Kidney (tissue), 14 donors: ENCODE results near the gene GRHL1. TPM values are rescaled to one million over a fixed set of nuclear protein-coding genes. Genes with fewer than 3 reads are reported as not detected.
A peak's percentile ranks its signal among the peaks of the same experiment; 100 is the strongest.

Source experiments
- DNase-seq, 5 donors: peaks; one replicate each; pipeline ENCODE4 v3.0.0-alpha.2; 2013 to 2020
- FAIRE-seq: peaks from 2 replicates; lab custom pipeline; 2012; peaks lifted over from hg19 to GRCh38; lab: Jason Lieb, UNC
- H3K27ac ChIP-seq, 2 donors: one replicate each; pipeline ENCODE4 v1.7.0; 2013; ENCODE audit warnings: low read depth in 2 of 2, low read length in 2 of 2, inconsistent platforms in 1 of 2
- H3K27me3 ChIP-seq: one replicate; pipeline ENCODE4 v1.7.1; 2013; ENCODE audit warnings: low read length, inconsistent platforms; ENCODE audit not compliant: control insufficient read depth, insufficient read depth
- H3K36me3 ChIP-seq, 3 donors: one replicate each; pipeline versions ENCODE4 v1.7.0 to v1.7.1; 2013; ENCODE audit warnings: low read length in 3 of 3, control low read depth in 1 of 3, inconsistent platforms in 1 of 3; ENCODE audit not compliant: insufficient read depth in 3 of 3, control insufficient read depth in 2 of 3
- H3K4me1 ChIP-seq, 3 donors: one replicate each; pipeline versions ENCODE4 v1.7.0 to v1.7.1; 2013; ENCODE audit warnings: low read length in 3 of 3, inconsistent platforms in 1 of 3, low read depth in 1 of 3; ENCODE audit not compliant: control insufficient read depth in 2 of 3, insufficient read depth in 2 of 3
- H3K4me3 ChIP-seq, 3 donors: one replicate each; pipeline versions ENCODE4 v1.7.0 to v1.8.1; 2013; ENCODE audit warnings: low read length in 3 of 3, control low read depth in 1 of 3, inconsistent platforms in 1 of 3
- H3K9ac ChIP-seq, 3 donors: one replicate each; pipeline versions ENCODE4 v1.7.0 to v1.7.1; 2013; ENCODE audit warnings: low read length in 3 of 3, control low read depth in 1 of 3, inconsistent platforms in 1 of 3
- H3K9me3 ChIP-seq, 3 donors: one replicate each; pipeline versions ENCODE4 v1.7.0 to v1.7.1; 2013; ENCODE audit warnings: low read length in 3 of 3, control low read depth in 1 of 3, inconsistent platforms in 1 of 3; ENCODE audit not compliant: control insufficient read depth in 2 of 3, insufficient read depth in 1 of 3
- intact Hi-C: fragments of 100-400 bp; cut with DNase I; formaldehyde crosslinking; loops from one replicate; pipeline ENCODE4 v1.11.1; 2022
- polyA plus RNA-seq: library from polyadenylated mRNA; stranded (reverse); fragments of 350-450 nt; fragmentation: Illumina TruSeq; extraction: RNeasy Lipid Tissue Mini Kit (QIAGEN cat#74804); gene quantifications from one replicate; pipeline ENCODE4 v1.2.3, GENCODE V29; 2014; ENCODE audit warnings: low read depth, low replicate concordance; ENCODE audit not compliant: insufficient read depth
- total RNA-seq: library from RNA; stranded (reverse); fragmentation: NEBNext Ultra II Directional; extraction: Animal tissue kit (Norgen Biotek cat#: 25700); gene quantifications from one replicate; pipeline ENCODE4 v1.2.1, GENCODE V29; 2021
- TF ChIP-seq, protein P1 (sequence below): IDR thresholded peaks from 3 replicates; pipeline ENCODE4 v1.5.1; 2012; ENCODE audit warnings: mild to moderate bottlenecking, moderate library complexity, borderline replicate concordance; ENCODE audit not compliant: insufficient read depth; ENCODE audit errors: extremely low read depth
- donor health status: control.
- donor health status: control.
- donor health status: control.
- donor health status: control.
- donor health status: control.
- donor health status: DM: yes; HTN: yes; CAD: no.
- donor health status: Normal renal cell carcinoma (clear cell type).

The GRHL1 gene
- total and polyA plus RNA-seq, 2 donors from 2014 or later: 2.3 to 6.0 TPM

DNA sequence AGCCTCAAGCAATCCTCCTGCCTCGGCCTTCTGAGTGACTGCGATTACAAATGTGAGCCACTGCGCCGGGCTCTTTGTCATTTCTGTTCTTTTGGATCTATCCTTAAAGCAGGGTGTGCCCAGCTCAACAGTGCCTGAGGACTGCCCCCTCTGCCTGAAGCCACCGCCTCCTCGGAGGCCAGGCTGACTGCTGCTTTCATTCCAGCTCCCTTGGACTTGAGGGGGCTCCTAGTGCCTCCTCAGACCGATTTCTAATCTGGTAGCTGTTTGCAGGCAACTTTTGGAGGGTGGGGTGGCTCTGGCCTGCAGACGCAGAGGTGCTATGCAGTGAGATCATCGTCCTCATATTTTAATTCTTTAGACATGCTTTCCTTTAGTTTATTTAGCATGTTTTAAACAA is 55.9 kb downstream of the GRHL1 start:
- H3K27ac ChIP-seq: no peak overlapping the region

DNA sequence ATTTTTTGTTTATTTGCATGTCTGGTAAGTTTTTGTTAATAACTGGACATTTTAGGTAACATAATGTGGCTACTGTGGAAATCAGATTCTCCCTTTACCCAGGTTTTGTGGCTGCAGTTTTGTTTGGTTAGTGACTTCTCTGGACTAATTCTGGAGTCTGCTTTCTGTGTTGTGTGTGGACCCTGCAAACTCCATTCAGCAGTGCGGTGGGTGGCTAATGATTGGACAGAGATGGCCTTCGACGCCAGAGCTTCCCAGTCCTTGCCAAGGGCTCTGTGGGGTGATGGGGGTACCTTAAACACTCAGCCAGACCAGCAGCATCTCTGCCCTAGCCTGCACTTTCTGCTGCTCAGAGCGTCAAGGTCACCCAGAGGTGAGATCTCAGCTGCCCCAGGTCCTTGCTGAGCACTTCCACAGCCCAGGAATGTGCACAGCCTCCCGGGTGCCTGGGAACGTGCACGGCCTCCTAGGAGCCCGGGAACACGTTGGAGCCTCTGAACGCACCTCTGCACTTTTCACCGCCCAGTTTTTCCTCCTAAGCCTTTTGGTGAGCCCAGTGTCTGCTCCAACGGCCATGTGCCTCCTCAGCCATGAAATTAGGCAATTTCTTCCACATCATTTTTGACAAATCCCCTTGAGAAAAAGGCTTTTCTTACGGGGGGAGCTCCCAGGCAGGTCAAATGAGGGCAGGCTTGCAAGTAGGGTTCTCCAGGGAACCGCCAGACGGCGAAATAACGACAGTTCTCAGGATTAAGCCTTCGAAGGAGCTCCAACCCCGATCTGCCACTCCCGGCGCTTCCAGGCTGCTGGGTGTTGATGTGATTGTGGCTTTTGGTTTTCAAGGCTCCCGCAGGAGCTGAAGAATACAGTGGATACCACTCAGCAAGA is 56.7 kb downstream of the GRHL1 start:
- TF ChIP-seq, protein P1, sequence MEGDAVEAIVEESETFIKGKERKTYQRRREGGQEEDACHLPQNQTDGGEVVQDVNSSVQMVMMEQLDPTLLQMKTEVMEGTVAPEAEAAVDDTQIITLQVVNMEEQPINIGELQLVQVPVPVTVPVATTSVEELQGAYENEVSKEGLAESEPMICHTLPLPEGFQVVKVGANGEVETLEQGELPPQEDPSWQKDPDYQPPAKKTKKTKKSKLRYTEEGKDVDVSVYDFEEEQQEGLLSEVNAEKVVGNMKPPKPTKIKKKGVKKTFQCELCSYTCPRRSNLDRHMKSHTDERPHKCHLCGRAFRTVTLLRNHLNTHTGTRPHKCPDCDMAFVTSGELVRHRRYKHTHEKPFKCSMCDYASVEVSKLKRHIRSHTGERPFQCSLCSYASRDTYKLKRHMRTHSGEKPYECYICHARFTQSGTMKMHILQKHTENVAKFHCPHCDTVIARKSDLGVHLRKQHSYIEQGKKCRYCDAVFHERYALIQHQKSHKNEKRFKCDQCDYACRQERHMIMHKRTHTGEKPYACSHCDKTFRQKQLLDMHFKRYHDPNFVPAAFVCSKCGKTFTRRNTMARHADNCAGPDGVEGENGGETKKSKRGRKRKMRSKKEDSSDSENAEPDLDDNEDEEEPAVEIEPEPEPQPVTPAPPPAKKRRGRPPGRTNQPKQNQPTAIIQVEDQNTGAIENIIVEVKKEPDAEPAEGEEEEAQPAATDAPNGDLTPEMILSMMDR: no peak
- no peak overlapping the region for H3K4me3 ChIP-seq
- peaks cover 0 to 12% (median 11%) of the 10 kb centered on the region in 3 donors for H3K4me1 ChIP-seq
- FAIRE-seq: no peak
- no peaks in the 10 kb centered on the region for H3K27me3 ChIP-seq
- DNase-seq: peak in 1 of 5 donors; percentile 29
- H3K9me3 ChIP-seq: no peaks in the 10 kb centered on the region
- H3K36me3 ChIP-seq: no peaks in the 10 kb centered on the region
- no peak overlapping the region for H3K9ac ChIP-seq
- peak overlapping the region in 1 of 2 donors; percentile 41 for H3K27ac ChIP-seq
- intact Hi-C loops: no loop called here

More for the DNA sequence above, 55.9 kb downstream of the GRHL1 start:
- H3K4me1 ChIP-seq: peaks cover 0 to 12% (median 11%) of the 10 kb centered on the region in 3 donors
- no peaks in the 10 kb centered on the region for H3K9me3 ChIP-seq
- no peak overlapping the region for H3K9ac ChIP-seq
- no peak overlapping the region for H3K4me3 ChIP-seq
- intact Hi-C loops: no loop called here
- H3K36me3 ChIP-seq: no peaks in the 10 kb centered on the region
- H3K27me3 ChIP-seq: no peaks in the 10 kb centered on the region
- no peak for FAIRE-seq
- peak in 1 of 5 donors; percentile 28 for DNase-seq
- TF ChIP-seq, protein P1: no peak

DNA sequence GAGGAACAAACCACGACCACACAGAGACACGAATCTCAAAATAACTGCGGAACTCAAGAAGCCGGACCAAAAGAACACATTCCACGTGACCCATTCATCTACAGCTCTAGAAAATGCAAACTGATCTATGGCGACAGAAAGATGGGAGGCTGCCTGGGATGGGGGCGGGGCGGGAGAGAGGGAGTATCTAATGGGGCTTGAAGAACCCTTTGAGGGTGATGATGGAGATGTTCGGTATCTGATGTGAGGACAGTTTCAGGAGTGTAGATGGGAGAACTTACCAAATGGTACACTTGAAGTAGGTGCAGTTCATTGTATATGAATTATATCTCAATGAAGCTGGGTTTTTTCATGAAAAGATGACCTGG is 57.3 kb downstream of the GRHL1 start:
- H3K9me3 ChIP-seq: no peaks in the 10 kb centered on the region
- peaks cover 0 to 12% (median 11%) of the 10 kb centered on the region in 3 donors for H3K4me1 ChIP-seq
- no peaks in the 10 kb centered on the region for H3K27me3 ChIP-seq
- H3K27ac ChIP-seq: no peak overlapping the region
- no peak overlapping the region for H3K4me3 ChIP-seq
- FAIRE-seq: no peak
- DNase-seq: peak in 1 of 5 donors; percentile 15
- intact Hi-C loops: no loop called here
- H3K36me3 ChIP-seq: no peaks in the 10 kb centered on the region
- TF ChIP-seq, protein P1: no peak
- H3K9ac ChIP-seq: no peak overlapping the region
